Body of pancreas (tissue), 4 donors: ENCODE data around the gene TPCN2. TPM values are rescaled to one million over a fixed set of nuclear protein-coding genes. Genes with fewer than 3 reads are reported as not detected.

Source experiments
- ATAC-seq: fragments of 150-250 bp; one replicate; pipeline ENCODE4 v1.9.1; 2016
- DNase-seq, 4 donors: peaks; one replicate each; pipeline ENCODE4 v3.0.0-alpha.2; 2019
- H3K27ac ChIP-seq, 4 donors: fragments of 200-600 bp; sonication (generic); 1 replicate in 3 of 4; 2 replicates in 1 of 4; pipeline versions ENCODE4 v1.5.1 to v1.6.1; 2016 to 2019; ENCODE audit warnings: mild to moderate bottlenecking in 1 of 4, mixed read lengths in 1 of 4, moderate library complexity in 1 of 4
- H3K27me3 ChIP-seq, 2 donors: fragments of 200-600 bp; sonication (generic); one replicate each; pipeline ENCODE4 v1.6.0; 2016; ENCODE audit warnings: mild to moderate bottlenecking in 1 of 2
- H3K36me3 ChIP-seq, 2 donors: fragments of 200-600 bp; sonication (generic); replicated peaks in 1 of 2; 2 replicates each; pipeline ENCODE4 v1.5.1; 2016; ENCODE audit warnings: low read depth in 2 of 2; ENCODE audit not compliant: insufficient read depth in 1 of 2
- H3K4me1 ChIP-seq: fragments of 200-600 bp; sonication (generic); one replicate; pipeline ENCODE4 v1.6.0; 2016
- H3K4me3 ChIP-seq, 2 donors: fragments of 200-600 bp; sonication (generic); 1 replicate in 1 of 2; 2 replicates in 1 of 2; pipeline ENCODE4 v1.5.1; 2016 to 2019
- H3K9me3 ChIP-seq, 3 donors: fragments of 200-600 bp; sonication (generic); 1 replicate in 2 of 3; 2 replicates in 1 of 3; pipeline ENCODE4 v1.5.1; 2016
- CTCF ChIP-seq, 7 experiments: fragments of 450-650 bp in 4 of 7; fragments of 200-600 bp in 3 of 7; sonication (generic) in 3 of 7; IDR thresholded peaks; one replicate each; pipeline ENCODE4 v1.5.1; 2016 to 2019; ENCODE audit warnings: antibody characterized with exemption in 7 of 7
- POLR2A ChIP-seq, 3 donors: fragments of 450-650 bp; IDR thresholded peaks; one replicate each; pipeline ENCODE4 v1.6.1; 2016; ENCODE audit warnings: antibody characterized with exemption in 3 of 3, mild to moderate bottlenecking in 2 of 3
- WGBS, 2 donors: methylation state at CpG; one replicate each; pipeline ENCODE4 v1.1.5; 2017; 5-methylcytosine and 5-hydroxymethylcytosine counted together
- intact Hi-C: fragments of 100-400 bp; cut with DNase I; formaldehyde crosslinking; loops from one replicate; pipeline ENCODE4 v1.15.1; 2023
- total RNA-seq, 2 donors: library from RNA; depleted of rRNA; stranded (reverse); fragments of >200 nt; gene quantifications; one replicate each; pipeline ENCODE4 v1.1.0, GENCODE V29; 2016

The TPCN2 gene
- total RNA-seq, 2 donors from 2014 or later = 10.9 to 18.9 TPM

DNA sequence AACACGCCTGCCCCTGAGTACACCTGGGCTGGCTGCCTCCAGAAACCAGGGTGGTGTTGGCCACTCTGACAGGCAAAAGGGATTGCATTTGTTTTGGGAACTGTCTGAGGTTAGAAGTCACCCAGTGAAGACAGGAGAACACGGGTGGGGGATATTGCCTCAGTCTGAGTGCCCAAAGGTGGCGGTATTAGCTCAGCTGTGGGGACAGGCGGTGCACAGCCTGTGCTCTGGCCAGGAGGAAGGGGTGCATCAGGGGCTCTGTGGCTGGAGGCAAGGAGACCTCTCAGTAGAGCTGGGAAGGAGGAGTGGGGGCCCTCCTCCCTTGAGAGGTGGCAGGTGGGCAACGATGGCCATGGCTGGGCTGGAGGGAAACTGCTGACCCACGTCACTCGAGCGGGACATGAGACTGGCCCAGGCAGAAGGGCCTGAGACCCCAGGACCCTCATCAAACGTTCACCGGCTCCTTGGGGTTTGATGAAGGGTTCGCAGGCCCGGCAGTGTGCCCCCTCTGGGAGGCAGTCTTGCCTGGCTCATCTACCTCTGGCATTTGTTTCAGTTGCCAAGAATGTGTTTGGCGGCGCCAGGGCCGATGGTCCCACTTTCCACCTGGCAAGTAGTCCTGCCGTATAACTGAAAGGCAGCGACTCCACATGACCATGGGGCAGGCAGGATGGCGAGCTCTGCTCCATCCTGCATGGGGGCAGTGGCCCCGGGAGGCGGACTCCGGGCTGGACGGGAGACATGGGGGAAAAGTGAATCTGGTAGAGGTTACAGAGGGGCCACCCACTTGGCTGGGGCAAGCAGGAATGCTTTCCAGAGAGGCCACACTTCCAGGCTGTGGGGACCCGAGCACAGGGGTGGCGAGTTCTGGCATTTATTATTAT is 54.2 kb downstream of the TPCN2 start:
- intact Hi-C loops = loop anchor here (5.0 kb wide), 1 partner anchor 544 kb away; no protein-coding TSS in a partner anchor
- DNase-seq = no peak
- peaks cover 19% of the 10 kb centered on the region for H3K4me1 ChIP-seq
- no peak overlapping the region for H3K27ac ChIP-seq
- no peak for ATAC-seq
- no peak overlapping the region for H3K4me3 ChIP-seq
- WGBS, 2 donors = 41 to 54% methylated on average over 18 to 24 of the region's 24 CpGs
- TF ChIP-seq CTCF (IDR thresholded peaks at IDR 0.05) (no peak), POLR2A (IDR thresholded peaks at IDR 0.05) (no peak)
- H3K27me3 ChIP-seq = no peaks in the 10 kb centered on the region
- no peaks in the 10 kb centered on the region for H3K36me3 ChIP-seq
- no peaks in the 10 kb centered on the region for H3K9me3 ChIP-seq

DNA sequence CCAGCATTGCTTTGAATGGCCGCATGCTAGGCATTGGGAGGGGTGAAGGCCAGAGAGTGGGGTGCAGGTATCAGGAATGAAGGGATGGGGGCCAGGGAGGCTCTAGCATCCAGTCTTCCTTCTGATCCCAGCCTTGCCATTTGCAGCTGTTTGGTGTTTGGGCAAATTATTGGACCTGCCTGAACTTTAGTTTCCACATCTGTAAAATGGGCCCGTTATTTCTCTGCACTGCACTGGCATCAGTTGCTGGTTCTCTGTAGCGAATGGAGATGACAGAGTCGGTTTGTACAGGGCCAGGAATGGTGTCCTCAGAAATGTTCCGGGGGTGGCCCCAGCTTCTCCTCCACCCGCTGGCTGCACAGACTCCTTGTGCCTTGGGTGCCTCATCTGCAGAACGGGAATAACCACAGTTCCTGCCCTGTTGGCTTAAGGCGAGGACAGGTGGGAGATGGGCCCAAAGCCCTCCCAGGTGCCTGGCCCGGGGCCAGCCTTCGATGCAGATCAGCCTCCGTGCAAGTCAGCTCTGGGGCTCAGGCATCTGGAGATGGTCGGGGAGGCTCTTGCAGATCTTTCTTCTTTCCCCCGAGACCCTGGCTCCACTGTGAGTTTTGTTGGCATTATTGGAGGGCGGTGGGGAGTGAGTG is 55.6 kb downstream of the TPCN2 start:
- Histone ChIP-seq H3K36me3 (no peaks in the 10 kb centered on the region), H3K27ac (no peak overlapping the region), H3K4me3 (no peak overlapping the region), H3K27me3 (no peaks in the 10 kb centered on the region), H3K9me3 (no peaks in the 10 kb centered on the region), H3K4me1 (peaks cover 19% of the 10 kb centered on the region)
- TF ChIP-seq CTCF (IDR thresholded peaks at IDR 0.05) (no peak), POLR2A (IDR thresholded peaks at IDR 0.05) (no peak)
- WGBS, 2 donors = 66 to 73% methylated on average over 12 to 14 of the region's 14 CpGs
- intact Hi-C loops = loop anchor here (5.0 kb wide), 1 partner anchor 543 kb away; no protein-coding TSS in a partner anchor
- DNase-seq (no peak), ATAC-seq (no peak)

GRCh38 chr11:69104856-69105395 is 56.2 kb downstream of the TPCN2 start:
- Histone ChIP-seq H3K36me3 (no peaks in the 10 kb centered on the region), H3K27ac (peak overlapping the region in 3 of 4 donors; percentile 53 to 65 (median 57)), H3K4me3 (no peak overlapping the region), H3K9me3 (no peaks in the 10 kb centered on the region), H3K4me1 (peaks cover 19% of the 10 kb centered on the region), H3K27me3 (no peaks in the 10 kb centered on the region)
- ATAC-seq (no peak), DNase-seq (no peak)
- WGBS, 2 donors = 79 to 81% methylated on average over 10 to 21 of the region's 21 CpGs
- no peak for TF ChIP-seq POLR2A (IDR thresholded peaks at IDR 0.05)
- no peak for TF ChIP-seq CTCF (IDR thresholded peaks at IDR 0.05)
- intact Hi-C loops = loop anchor here (5.0 kb wide), 1 partner anchor 542 kb away; no protein-coding TSS in a partner anchor

GRCh38 chr11:69105461-69106030 is 56.8 kb downstream of the TPCN2 start:
- H3K36me3 ChIP-seq = no peaks in the 10 kb centered on the region
- no peak for TF ChIP-seq CTCF (IDR thresholded peaks at IDR 0.05)
- TF ChIP-seq POLR2A (IDR thresholded peaks at IDR 0.05) = no peak
- intact Hi-C loops = no loop called here
- WGBS, 2 donors = 35 to 37% methylated on average over 8 to 18 of the region's 18 CpGs
- no peak overlapping the region for H3K4me3 ChIP-seq
- peaks cover 19% of the 10 kb centered on the region for H3K4me1 ChIP-seq
- ATAC-seq = no peak
- H3K27me3 ChIP-seq = no peaks in the 10 kb centered on the region
- H3K27ac ChIP-seq = peak overlapping the region in 3 of 4 donors; percentile 53 to 65 (median 57)
- no peaks in the 10 kb centered on the region for H3K9me3 ChIP-seq
- DNase-seq = peak in 1 of 4 donors; percentile 37
